DMS114 treated with DMSO at 0.1 percent for 48 hours (cell line): ENCODE data around the gene WIPI1.
"Not testable (repeated sequence)": the region's sequence is repeated elsewhere in the genome, so short reads cannot be mapped to it uniquely, and the experiment has no call there.

ENCODE experiments used
- DNase-seq: peaks from one replicate; lab custom pipeline; 2025; ENCODE audit not compliant: unreplicated experiment; lab: John Stamatoyannopoulos, UW

Gene WIPI1

DNA sequence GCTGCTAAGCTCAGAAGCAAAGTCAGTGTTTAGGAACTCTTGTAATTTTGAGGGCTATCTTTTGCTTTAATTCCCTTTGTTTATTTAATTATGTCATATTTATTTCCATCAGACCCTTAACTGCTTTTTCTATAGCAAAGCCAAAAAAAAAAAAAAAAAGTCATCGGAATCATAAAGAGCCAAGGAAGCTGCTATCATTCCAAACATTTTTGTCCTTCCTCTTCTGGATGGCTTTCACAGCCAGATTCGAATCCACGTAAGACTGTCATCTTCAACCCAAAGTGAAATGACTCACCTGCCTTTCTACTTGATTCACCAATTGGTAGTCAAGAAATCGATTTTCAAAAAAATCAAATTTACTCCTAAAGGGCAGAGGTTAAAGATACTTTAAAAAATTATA lies 38.4 kb downstream of the WIPI1 start:
- DNase-seq = no peak

DNA sequence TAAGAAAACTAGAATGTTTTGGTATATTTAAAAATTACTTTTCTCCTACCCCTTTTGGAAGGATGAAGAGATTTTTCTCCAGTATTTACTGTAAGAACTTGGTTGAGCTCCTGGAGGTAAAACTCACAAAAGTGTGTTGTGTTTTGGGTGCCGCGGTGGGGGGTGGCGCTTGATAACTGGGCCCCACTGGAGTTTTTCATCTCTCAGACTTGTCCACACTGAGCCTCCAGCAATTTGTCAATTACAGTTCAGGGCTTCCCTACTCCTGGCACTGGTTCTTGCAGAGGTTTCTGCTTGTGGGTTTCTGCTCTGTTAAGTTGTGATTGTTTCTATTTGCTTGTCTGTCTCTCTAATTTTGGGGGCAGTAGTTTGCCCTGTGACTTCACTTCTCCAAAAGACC lies 40.0 kb downstream of the WIPI1 start:
- no peak for DNase-seq

DNA sequence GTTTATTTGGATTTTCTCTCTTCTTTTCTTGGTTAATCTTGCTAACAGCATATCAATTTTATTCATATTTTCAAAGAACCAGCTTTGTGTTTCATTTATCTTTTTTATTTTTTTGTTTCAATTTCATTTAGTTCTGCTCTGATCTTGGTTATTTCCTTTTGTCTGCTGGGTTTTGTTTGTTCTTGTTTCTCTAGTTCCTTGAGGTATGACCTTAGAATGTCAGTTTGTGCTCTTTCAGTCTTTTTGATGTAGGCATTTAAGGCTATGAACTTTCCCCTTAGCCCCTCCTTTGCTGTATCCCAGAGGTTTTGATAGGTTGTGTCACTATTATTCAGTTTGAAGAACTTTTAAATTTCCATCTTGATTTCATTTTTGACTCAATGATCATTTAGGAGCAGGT lies 42.4 kb downstream of the WIPI1 start:
- DNase-seq = not testable (repeated sequence)

DNA sequence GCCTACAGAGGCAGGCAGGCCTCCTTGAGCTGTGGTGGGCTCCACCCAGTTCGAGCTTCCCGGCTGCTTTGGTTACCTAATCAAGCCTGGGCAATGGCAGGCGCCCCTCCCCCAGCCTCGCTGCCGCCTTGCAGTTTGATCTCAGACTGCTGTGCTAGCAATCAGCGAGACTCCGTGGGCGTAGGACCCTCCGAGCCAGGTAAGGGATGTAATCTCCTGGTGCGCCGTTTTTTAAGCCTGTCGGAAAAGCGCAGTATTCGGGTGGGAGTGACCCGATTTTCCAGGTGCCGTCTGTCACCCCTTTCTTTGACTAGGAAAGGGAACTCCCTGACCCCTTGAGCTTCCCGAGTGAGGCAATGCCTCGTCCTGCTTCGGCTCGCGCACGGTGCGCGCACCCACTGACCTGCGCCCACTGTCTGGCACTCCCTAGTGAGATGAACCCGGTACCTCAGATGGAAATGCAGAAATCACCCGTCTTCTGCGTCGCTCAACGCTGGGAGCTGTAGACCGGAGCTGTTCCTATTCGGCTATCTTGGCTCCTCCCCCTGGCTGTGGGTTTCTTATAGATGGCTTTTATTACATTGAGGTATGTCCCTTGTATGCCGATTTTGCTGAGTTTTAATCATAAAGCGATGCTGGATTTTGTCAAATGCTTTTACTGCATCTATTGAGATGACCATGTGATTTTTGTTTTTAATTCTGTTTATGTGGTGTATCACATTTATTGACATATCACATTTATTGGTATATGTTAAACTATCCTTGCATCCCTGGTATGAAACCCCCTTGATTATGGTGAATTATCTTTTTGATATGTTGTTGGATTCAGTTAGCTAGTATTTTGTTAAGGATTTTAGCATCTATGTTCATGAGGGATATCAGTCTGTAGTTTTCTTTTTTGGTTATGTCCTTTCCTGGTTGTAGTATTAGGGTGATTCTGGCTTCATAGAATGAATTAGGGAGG lies 43.4 kb downstream of the WIPI1 start:
- DNase-seq = not testable (repeated sequence)

DNA sequence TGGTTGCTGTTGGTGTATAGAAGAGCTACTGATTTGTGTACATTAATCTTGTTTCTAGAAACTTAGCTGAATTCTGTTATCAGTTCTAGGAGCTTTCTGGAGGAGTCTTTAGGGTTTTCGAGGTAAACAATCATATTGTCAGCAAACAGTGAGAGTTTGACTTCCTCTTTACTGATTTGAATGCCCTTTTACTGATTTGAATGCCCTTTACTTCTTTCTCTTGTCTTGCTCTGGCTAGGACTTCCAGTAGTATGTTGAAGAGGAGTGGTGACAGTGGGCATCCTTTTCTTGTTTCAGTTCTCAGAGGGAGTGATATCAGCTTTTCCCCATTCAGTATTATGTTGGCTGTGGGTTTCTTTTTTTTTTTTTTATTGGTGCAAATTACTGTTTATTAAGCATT lies 49.6 kb downstream of the WIPI1 start:
- not testable (repeated sequence) for DNase-seq

DNA sequence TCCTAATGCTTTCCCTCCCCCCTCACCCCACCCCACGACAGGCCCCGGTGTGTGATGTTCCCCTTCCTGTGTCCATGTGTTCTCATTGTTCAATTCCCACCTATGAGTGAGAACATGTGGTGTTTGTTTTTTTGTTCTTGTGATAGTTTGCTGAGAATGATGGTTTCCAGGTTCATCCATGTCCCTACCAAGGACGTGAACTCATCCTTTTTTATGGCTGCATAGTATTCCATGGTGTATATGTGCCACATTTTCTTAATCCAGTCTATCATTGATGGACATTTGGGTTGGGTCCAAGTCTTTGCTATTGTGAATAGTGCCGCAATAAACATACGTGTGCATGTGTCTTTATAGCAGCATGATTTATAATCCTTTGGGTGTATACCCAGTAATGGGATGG lies 53.5 kb downstream of the WIPI1 start:
- DNase-seq = not testable (repeated sequence)

DNA sequence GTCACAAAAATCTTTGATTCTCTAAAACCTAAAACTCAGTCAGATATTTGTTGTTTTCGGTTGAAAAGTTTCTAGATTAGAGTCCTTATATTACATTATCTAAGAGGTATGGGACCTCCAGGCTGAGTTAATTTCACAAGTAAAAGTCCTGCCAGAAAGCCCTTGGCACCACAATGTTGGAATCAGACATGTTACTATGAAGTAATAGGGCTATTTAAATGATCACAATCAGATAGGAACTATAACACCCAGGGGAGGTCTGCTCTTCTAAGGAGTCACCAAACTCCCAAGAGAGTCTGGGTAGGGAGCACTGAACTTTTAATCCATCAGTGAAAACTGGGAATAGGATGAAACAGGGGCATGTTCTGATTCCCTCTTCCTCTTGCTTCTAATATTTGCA lies 54.2 kb downstream of the WIPI1 start:
- DNase-seq = no peak

DNA sequence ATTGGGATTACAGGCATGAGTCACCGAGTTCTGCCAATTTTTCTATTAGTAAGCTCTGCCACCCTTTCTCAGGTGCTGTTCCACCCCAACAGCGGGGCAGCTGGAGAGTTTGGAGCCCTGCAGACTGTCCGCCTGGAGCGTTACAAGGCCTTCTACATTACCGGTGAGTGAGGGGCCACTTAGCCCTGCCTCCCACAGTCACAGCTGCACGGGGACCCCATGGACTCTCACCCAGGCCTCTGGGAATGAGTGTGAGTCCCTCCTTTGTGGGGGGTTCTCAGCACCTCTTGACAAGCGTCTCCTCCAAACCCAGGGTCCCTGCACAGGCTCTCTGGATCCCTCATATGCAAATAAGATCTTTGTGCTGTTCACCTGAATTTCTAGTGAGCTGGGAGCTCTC lies 56.0 kb downstream of the WIPI1 start:
- no peak for DNase-seq

DNA sequence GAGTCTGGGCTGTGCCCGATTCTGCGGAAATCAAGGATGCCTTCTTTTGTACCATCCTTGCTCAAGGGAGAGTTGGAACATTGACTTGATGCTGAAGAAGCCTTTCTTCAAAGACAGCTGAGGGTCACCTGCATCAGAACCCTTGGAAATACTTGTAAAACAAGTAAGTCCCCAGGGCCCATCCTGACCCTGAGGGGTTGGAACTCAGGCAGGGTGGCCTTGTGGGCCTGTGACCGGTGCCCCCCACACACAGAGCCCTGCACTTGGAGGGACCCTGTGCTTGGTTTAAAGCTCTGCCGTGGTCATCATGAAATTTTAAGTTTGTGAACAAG lies 56.9 kb downstream of the WIPI1 start:
- no peak for DNase-seq

DNA sequence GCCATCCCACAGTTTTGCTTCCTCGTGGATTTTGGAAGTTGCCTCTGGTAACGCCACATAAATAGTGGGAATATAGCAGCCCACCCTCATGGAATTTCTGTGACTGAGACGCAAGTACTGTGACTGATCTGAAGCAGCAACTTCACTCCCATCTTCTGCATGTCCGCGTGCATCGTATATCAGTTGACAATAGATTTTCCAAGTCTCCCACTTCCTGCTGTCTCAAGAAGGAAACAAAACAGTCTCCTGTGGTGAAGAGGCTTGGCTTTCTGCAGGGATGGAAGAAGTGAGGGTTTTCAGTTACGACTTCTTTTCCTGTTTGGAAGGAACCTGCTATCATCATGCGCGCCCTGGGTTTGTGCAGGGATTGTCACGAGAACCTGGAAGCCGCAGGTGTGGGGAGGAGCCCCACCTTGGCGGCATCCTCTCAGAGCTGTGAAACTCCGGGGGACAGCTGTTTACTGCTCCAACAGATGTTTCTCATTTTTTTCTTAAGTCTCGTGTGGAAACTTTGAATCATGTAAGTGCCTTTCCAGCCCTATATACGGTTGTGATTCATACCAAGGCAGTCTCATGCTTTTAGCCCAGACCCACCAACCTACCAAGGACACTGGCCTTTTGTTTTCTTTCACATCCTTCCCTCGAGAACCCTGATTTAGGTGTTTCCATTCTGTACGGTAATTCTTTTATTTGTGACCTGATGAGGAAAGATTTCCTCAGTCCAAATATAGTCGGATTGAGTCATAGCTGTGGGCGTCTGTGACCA lies 57.5 kb downstream of the WIPI1 start:
- DNase-seq = no peak

DNA sequence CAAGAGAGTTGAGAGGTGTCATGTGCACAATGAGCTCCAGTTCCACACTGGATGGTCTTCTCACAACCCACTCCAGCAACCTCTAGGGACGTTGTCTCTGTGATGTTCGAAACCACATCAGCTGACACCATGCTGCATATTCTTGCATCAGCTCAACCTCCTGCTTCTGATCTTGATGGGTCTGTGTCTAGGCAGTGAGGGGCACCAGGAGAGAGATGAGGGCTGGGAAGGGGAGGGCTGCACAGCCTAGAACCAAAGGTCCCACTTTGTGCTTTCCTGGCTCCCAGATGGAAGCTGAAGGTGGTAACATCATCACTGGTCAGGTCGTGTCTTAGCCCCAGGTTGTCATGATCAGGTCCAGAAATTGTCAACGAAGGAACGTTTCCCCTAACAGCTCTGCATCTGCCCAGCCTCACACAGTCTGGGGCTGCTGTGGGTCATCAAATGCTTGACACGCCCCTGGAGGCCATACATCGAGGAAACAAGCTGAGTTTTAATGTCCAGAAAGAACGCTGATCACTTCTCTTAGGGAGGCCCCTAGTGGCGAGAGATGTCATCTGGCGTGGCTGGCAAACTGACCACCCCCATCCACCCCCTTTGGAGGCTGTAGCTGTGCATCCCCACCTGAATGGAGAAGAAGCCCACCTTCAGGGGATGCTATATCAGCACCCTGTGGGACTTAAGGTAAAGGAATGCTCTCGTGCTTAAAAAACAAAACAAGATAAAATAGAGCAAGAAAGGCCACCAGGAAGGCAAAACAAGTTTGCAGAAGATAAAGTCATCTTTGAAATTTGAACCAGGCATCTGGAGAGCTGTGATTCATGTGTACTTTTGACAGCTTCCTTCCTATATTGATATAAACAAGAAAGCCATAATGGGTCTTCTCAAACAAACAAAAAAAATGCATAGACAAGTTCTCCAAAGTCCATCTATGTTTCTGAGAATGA lies 58.3 kb downstream of the WIPI1 start:
- peak; percentile 66 for DNase-seq

DNA sequence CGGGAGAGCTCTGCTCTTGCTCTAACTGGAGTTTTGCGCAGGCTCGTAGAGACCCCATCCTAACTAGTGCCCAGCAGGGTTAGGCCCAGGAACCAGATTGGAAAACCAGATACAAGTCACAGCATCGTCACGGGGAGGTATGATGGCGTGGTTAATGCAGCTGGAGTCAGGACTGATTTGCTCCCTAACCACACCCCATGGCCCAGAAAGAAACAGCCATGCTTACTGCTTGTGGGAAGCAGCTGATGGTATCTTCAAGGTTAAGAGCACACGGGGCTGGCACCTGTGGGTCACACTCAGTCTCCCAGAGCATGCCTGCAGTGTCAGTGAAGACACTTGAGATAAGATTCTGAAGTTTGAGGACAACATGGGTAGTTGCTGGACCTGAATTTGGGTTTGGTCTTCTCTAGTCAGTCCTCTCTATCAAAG lies 60.2 kb downstream of the WIPI1 start:
- no peak for DNase-seq

DNA sequence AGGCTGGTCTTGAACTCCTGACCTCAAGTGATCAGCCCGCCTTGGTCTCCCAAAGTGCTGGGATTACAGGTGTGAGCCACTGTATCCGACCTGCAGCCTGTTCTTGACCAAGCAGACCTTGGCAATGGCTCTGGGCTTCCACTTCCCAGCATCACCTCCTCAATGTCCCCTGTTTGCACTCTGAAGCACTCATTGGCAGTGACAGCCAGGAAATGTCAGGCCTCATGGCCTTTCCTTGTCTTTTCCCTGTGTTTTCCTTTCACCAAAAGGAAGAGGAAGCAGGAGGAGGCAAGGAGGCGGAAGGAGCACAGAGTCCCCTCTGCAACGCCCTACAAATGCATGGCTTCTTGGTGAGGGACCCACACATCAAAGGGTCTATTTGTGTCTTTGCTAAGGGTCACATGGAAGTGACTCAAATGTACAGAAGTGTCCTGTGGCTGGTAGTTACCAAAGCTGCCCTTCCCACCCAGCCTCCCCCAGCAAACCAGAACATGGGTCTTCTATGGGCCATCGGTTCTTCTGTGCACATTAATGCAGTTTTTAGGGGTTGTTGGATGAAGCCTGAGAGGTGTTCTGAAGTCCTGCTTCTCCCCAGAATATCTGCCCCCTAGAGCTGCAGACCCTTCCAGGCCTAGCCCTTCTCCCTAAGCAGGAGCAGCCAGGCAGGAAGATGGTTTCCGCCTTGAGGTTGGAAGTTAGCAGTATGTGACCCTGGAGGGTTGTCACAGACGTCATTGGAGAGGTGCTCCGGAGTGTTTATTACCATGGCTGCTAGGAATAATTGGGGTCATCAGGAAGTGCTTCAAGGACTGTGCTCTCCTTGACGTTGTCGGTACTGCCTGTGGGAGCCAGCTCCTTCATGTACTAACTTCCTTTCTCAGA lies 60.8 kb downstream of the WIPI1 start:
- no peak for DNase-seq

DNA sequence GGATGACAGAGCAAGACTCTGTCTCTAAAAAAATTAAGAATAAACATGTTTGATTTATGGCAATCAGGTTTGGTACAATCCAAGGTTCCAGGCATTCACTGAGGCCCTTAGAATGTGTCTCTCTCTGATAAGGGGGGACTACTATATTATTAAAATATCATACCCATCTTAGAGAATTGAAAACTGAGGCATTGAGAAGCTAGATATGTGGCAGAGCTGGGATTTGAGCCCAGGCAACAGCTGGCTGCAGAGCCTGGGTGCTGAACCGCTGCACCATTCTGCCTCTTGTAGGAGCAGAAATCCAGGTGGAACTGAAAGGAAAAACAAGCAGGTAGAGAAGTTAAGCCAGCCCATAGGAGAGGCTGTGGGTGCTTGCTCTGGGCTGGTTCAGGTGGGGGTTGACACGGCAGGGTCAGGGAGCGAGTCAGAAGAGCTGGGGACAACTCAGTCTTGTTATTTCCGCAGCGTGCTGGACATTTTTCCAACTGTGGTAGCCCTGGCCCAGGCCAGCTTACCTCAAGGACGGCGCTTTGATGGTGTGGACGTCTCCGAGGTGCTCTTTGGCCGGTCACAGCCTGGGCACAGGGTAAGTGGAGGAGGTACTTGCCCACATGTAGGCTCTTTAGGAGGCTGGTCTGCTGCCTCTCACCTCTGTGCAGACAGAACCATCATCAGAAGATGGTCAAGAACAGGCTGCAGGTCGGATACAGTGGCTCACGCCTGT lies 62.5 kb downstream of the WIPI1 start:
- no peak for DNase-seq

DNA sequence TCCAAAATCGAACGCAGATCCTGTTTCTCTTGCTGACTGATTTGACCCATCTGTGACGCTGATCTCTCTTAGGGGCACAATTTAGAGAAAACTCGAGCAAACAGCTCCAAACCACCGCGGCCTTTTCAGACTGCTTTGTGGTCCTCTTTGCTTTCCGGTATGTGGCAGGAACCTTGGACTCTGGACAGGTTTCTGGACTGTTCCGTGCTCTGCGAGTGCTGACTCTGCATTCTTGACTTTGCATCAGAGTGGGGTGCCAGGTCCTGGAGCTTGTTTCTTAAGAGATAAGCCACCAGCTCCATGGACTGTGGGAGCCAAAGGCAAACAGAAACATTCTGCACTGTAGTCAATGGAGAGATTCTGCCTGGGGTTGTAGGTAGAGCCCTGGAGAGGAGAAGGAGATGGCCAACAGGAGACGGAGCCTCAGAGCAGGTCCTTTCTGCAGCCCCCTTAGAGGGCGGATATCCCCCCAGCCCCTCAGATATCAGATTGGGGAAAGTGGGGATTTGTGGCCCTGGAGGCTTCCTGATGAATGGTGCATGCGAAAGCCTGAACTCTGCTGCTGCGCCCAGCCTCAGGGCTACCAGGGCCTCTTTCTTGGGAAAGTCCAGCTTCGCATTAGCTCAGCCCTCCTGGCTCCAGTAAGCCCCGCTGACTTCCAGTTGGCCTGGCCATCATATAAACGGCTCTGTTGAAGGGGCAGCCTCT lies 65.6 kb downstream of the WIPI1 start:
- no peak for DNase-seq

DNA sequence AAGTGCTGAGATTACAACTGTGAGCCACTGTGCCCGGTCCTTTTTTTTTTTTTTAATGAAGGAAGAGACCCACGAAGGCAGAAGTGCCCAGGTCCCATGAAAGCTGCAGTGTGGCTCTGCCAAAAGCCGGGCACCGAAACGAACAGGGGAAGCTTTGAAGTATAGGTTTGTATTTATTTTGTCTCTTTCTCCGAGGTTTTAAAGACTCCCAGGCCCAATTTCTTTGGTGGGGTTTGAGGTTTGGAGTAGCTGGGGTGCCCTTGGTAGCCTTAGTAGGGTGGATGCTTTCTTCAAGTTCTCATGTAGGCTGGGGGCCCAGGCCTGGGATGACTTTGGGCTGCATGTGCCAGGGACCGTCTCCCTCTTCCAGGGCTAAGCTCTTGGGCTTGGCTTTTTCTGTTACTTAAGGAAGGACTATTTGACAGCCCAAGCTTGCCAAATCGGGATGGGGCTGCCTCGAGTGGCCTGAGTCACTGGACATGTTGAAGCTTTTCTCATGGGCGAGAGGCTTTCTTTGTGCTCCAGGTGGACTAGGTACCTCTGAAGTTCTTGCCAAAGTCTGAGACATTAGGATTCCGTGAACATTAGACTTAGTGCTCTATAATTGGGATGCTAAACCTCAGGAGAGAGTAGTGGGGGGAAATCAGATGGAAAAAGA lies 66.3 kb downstream of the WIPI1 start:
- DNase-seq = no peak

DNA sequence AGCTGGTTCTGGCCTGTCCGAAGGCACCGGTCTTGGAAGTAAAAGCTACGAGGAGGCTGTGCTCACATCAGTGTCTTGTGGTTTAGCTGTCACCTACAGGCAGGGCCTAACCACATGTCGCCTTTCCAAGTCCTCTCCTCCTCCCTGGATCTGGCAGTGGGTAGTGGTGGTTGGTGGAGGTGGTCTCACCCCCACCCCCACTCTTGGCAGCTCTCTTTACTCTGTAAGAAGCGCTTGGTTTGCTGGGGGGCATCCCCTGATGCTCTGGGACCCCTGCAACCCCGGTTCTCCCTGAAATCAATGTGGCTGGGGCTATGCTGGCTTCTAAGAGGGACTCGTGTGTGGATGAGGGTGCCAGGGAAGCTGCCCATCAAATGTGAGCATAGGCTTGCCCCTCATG lies 68.3 kb downstream of the WIPI1 start:
- DNase-seq = no peak

DNA sequence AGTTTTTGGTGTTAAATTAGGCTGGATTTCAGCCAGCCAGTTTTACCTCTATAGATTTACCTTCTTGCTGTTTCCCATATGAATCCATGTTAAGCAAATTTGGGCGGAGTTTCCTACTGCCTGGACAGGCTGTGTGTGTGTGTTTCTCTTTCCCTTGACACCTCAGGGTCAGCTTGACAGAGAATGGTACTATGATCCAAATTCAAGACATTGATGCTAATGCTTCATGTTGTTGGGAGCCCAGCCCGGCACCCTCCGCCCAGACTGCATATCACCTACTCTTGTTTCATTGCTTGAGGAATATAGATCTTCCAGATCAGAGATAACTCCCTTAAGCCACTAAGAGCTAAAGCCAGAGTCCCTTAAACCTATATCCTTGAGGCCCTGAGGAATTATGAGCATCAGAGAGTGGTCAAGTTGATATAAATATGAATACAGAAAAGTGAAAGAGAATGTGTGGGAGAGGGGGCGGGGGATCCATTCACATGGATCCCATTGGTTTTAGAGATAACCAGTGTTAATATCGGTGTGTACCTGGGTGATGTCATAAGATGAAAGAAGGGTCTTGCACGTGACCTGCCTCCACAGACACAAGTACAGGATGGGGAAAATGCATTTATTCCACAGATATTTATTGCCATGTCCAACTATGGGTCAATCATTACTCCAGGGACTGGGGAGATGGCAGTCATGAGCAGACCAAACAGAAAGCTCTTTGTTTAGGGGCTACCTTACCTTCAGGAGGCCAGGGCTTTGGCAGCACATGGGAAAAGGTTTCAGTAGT lies 69.7 kb downstream of the WIPI1 start:
- DNase-seq = no peak
